Stomach (tissue), 9 donors: Measurements from ENCODE around the gene SFXN5. TPM values are rescaled to one million over a fixed set of nuclear protein-coding genes. Genes with fewer than 3 reads are reported as not detected.

Source experiments
- DNase-seq, 2 donors: peaks; one replicate each; pipeline versions ENCODE4 v3.0.0 to v3.0.0-alpha.2; 2013 to 2019
- H3K27ac ChIP-seq, 5 donors: fragments of 200-600 bp in 4 of 5; sonication (generic) in 4 of 5; one replicate each; pipeline ENCODE4 v1.5.1; 2013 to 2019; ENCODE audit warnings: mild to moderate bottlenecking in 1 of 5, moderate library complexity in 1 of 5
- H3K27me3 ChIP-seq, 3 donors: fragments of 200-600 bp; sonication (generic); one replicate each; pipeline ENCODE4 v1.5.1; 2017 to 2019; ENCODE audit warnings: mixed run types in 1 of 3
- H3K36me3 ChIP-seq, 4 donors: fragments of 200-600 bp; sonication (generic); 1 replicate in 3 of 4; 2 replicates in 1 of 4; pipeline ENCODE4 v1.5.1; 2016 to 2019
- H3K4me1 ChIP-seq, 4 donors: fragments of 200-600 bp; sonication (generic); one replicate each; pipeline ENCODE4 v1.5.1; 2016 to 2019
- H3K4me3 ChIP-seq, 4 donors: fragments of 200-600 bp; sonication (generic) in 3 of 4; one replicate each; pipeline ENCODE4 v1.5.1; 2016 to 2019; ENCODE audit warnings: mild to moderate bottlenecking in 1 of 4
- H3K9me3 ChIP-seq, 4 donors: fragments of 200-600 bp; sonication (generic); one replicate each; pipeline ENCODE4 v1.5.1; 2016 to 2019
- EP300 ChIP-seq: sonication (generic); formaldehyde crosslinking; IDR thresholded peaks from one replicate; pipeline ENCODE4 v1.6.1; 2017; ENCODE audit warnings: antibody characterized with exemption
- POLR2A ChIP-seq, 4 donors: fragments of 450-650 bp; IDR thresholded peaks; one replicate each; pipeline ENCODE4 v1.6.1; 2016; ENCODE audit warnings: antibody characterized with exemption in 4 of 4, control low read depth in 2 of 4, mild to moderate bottlenecking in 1 of 4, moderate library complexity in 1 of 4
- POLR2AphosphoS5 ChIP-seq, 3 donors: sonication (generic); formaldehyde crosslinking; IDR thresholded peaks; one replicate each; pipeline ENCODE4 v1.6.1; 2016; ENCODE audit warnings: antibody characterized with exemption in 3 of 3
- WGBS, 5 donors: extraction: QIAGEN DNeasy Blood & Tissue Kit in 3 of 5; methylation state at CpG; one replicate each; pipeline versions ENCODE4 v1.1.5 to v1.1.7; 2013 to 2018; 5-methylcytosine and 5-hydroxymethylcytosine counted together
- intact Hi-C: fragments of 100-400 bp; cut with DNase I; formaldehyde crosslinking; loops from one replicate; pipeline ENCODE4 v1.15.1; 2023; ENCODE audit warnings: low total_unique reads
- polyA plus RNA-seq, 3 donors: library from polyadenylated mRNA; stranded (reverse); fragments of 200-250 nt; gene quantifications; one replicate each; pipeline ENCODE4 v1.2.3, GENCODE V29; 2013
- total RNA-seq, 5 donors: library from RNA; depleted of rRNA; stranded (reverse); fragments of >200 nt; gene quantifications; one replicate each; pipeline versions ENCODE4 v1.1.0 to v1.2.3, GENCODE V29; 2014 to 2016
- TF ChIP-seq, protein P1 (sequence below), 7 experiments: fragments of 450-650 bp in 4 of 7; fragments of 200-600 bp in 3 of 7; sonication (generic) in 3 of 7; IDR thresholded peaks; one replicate each; pipeline ENCODE4 v1.5.1; 2016 to 2019; ENCODE audit warnings: antibody characterized with exemption in 7 of 7, control low read depth in 2 of 7, mild to moderate bottlenecking in 1 of 7
- donor health status: healthy with polysubstance abuse.
- donor health status: Bipolar disorder and iron deficiency.
- donor health status: healthy.

The SFXN5 gene
- total and polyA plus RNA-seq, 8 donors: 2.7 to 118 (median 17.2) TPM

DNA sequence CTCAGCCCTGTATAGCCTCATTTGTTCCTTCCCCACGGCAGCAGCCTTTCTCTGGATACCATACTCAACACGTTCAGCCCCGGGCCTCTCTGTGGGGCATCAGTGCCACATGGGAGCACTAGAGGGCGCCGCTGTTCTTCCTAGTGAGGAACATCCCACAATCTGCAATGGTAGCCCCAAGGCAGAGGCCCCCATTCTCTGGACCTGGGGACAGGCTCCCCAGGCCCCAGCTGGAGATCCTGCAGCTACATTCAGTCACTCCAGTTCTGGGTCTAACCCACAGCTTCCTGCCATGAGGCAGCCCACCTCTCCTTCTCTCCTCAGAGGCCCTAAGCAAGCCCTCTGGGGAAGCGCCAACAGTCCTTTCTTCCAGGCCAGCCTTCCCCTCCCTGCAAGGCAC lies 14.2 kb upstream of the SFXN5 start:
- no peak for TF ChIP-seq EP300
- no peak for TF ChIP-seq POLR2AphosphoS5 (IDR thresholded peaks at IDR 0.05)
- TF ChIP-seq POLR2A (IDR thresholded peaks at IDR 0.05): no peak
- TF ChIP-seq, protein P1, sequence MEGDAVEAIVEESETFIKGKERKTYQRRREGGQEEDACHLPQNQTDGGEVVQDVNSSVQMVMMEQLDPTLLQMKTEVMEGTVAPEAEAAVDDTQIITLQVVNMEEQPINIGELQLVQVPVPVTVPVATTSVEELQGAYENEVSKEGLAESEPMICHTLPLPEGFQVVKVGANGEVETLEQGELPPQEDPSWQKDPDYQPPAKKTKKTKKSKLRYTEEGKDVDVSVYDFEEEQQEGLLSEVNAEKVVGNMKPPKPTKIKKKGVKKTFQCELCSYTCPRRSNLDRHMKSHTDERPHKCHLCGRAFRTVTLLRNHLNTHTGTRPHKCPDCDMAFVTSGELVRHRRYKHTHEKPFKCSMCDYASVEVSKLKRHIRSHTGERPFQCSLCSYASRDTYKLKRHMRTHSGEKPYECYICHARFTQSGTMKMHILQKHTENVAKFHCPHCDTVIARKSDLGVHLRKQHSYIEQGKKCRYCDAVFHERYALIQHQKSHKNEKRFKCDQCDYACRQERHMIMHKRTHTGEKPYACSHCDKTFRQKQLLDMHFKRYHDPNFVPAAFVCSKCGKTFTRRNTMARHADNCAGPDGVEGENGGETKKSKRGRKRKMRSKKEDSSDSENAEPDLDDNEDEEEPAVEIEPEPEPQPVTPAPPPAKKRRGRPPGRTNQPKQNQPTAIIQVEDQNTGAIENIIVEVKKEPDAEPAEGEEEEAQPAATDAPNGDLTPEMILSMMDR (IDR thresholded peaks at IDR 0.05): peak in 5 of 7 experiments; percentile 62 to 94 (median 89)
- DNase-seq: peak; percentile 91

DNA sequence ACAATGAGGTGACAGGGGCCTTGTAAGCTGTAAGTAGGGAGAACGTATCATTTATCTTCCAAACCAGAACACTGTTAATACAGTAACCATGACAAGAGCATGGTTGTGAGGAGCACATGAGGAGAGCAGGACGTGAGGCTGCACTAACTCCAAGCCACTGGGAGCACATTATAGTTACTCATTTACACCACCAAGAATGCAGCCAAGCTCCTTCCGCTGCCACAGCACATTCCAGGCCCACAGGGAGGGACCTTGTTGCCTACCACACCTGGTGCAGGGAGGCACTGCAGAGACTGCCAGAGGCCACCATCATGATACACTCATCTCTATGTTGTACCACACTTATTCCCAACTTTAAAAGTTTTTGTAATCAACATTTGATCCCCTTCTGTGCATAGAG lies 13.5 kb upstream of the SFXN5 start:
- intact Hi-C loops: loop anchor here (2.0 to 10.0 kb wide), 3 partner anchors 72 to 92 kb away; no protein-coding TSS in a partner anchor
- Histone ChIP-seq H3K36me3 (peaks cover 26 to 71% (median 57%) of the 10 kb centered on the region in 4 donors), H3K4me3 (no peak overlapping the region), H3K4me1 (peaks cover 12 to 32% (median 23%) of the 10 kb centered on the region in 4 donors), H3K9me3 (no peaks in the 10 kb centered on the region), H3K27ac (no peak overlapping the region), H3K27me3 (no peaks in the 10 kb centered on the region)
- WGBS, 5 donors: 75 to 91% (median 85%) methylated on average over 2 to 3 of the region's 3 CpGs
- TF ChIP-seq, protein P1 (IDR thresholded peaks at IDR 0.05): no peak
- no peak for TF ChIP-seq EP300
- TF ChIP-seq POLR2A (IDR thresholded peaks at IDR 0.05): no peak
- TF ChIP-seq POLR2AphosphoS5 (IDR thresholded peaks at IDR 0.05): no peak
- no peak for DNase-seq

More for the DNA sequence above, 14.2 kb upstream of the SFXN5 start:
- Histone ChIP-seq H3K4me1 (peaks cover 13 to 40% (median 28%) of the 10 kb centered on the region in 4 donors), H3K4me3 (no peak overlapping the region), H3K36me3 (peaks cover 19 to 64% (median 50%) of the 10 kb centered on the region in 4 donors), H3K27me3 (no peaks in the 10 kb centered on the region), H3K27ac (no peak overlapping the region), H3K9me3 (no peaks in the 10 kb centered on the region)
- 18 to 27% (median 19%) methylated on average over 4 to 6 of the region's 6 CpGs for WGBS, 5 donors
- intact Hi-C loops: loop anchor here (2.0 to 10.0 kb wide), 3 partner anchors 71 to 92 kb away; no protein-coding TSS in a partner anchor

DNA sequence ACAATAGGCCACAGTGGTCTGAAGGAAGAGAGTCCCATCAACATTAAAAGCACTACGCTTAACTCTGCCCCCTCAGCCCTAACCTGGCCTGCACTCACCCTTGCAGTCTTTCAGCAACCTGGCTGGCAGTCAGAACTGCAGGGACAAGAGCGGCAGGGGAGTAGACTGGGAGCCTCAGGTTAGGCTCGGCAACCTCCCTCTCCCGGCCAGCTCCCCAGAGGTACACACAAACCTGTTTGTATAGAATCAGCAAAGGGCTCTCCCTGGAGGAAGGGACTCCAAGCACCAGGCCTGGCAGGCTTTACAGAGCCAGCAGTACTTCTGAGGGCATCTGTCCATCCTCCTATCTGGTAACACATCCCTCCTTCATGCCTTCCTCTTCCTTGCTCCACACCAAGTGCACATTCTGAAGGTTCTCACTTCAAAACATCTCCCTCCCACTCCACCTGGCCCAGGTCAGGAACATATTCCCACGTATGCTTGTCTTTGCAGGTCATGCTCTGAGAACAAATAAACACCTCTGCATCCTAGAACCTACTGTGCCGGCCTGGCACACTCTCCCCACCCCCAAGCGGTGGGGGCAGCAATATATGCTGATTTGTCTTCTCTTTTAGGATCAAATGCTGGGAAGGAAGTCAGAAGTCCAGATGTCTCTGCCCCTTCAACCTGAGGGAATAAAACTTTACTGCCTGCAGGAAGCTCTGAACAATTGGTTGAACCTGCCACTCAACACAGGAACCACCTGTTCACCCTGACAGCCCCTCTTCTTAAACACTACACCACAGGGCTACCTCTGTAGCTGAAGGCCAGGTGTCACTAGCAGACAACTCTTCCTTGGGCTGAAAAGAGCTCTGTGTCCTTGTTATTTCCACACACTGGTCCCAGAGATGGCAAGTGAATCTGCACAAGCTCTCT lies 12.6 kb upstream of the SFXN5 start:
- intact Hi-C loops: loop anchor here (2.0 to 10.0 kb wide), 2 partner anchors 73 to 89 kb away; no protein-coding TSS in a partner anchor
- TF ChIP-seq, protein P1 (IDR thresholded peaks at IDR 0.05): no peak
- no peak for TF ChIP-seq POLR2AphosphoS5 (IDR thresholded peaks at IDR 0.05)
- TF ChIP-seq EP300: no peak
- no peak for TF ChIP-seq POLR2A (IDR thresholded peaks at IDR 0.05)
- Histone ChIP-seq H3K4me3 (no peak overlapping the region), H3K4me1 (peaks cover 4 to 24% (median 15%) of the 10 kb centered on the region in 4 donors), H3K9me3 (no peaks in the 10 kb centered on the region), H3K27ac (no peak overlapping the region), H3K36me3 (peaks cover 34 to 78% (median 65%) of the 10 kb centered on the region in 4 donors), H3K27me3 (no peaks in the 10 kb centered on the region)
- no peak for DNase-seq
- WGBS, 5 donors: 59 to 73% (median 60%) methylated on average over 4 to 7 of the region's 7 CpGs

DNA sequence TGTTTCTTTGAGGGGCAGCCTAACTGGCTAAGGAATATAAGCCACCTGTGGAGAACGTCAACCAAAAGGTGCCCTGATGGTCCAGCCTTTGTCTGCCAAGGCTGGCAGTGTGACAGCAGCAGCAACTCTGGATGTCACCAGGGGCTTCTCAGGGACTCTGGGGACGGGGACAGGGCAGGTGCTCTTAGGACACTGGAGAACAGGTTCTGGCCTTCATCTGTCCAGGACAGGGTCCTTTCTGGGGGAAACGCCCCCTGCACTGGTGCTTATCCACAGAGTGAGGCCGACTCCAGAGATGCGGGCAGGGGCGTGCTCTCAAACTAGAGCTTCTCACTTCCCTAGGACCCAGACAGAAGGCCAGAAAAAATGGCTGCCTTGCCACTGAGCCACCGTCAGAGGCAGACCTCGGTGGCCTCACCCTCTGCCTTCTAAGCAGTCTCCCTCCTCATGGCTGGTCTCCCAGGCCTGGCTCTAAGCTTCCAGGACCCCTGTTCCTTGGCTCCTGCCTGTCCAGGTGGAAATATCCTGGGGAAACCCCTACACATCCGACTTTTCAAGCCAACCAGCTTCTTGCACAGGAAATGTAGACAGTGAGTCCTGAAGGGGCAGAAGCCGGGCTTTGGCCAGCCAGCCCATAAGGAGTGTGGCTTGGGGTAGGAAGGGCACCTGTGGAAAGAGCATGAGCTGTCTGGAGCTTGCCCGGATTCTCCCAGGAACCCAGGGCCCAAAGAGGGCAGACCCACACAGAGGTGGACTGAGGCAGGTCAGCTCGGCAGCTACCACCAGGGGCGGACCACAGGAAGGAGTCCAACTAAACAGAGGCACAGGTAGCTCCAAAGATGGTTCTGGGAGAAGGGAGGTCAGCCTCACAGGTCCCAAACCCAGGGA lies 11.3 kb upstream of the SFXN5 start:
- H3K27ac ChIP-seq: no peak overlapping the region
- no peaks in the 10 kb centered on the region for H3K9me3 ChIP-seq
- peaks cover 4 to 15% (median 10%) of the 10 kb centered on the region in 4 donors for H3K4me1 ChIP-seq
- intact Hi-C loops: loop anchor here (10.0 kb wide), 1 partner anchor 88 kb away; no protein-coding TSS in a partner anchor
- H3K4me3 ChIP-seq: no peak overlapping the region
- no peaks in the 10 kb centered on the region for H3K27me3 ChIP-seq
- peaks cover 23 to 70% (median 56%) of the 10 kb centered on the region in 4 donors for H3K36me3 ChIP-seq
- DNase-seq: no peak
- TF ChIP-seq EP300: no peak
- TF ChIP-seq POLR2A (IDR thresholded peaks at IDR 0.05): no peak
- TF ChIP-seq, protein P1 (IDR thresholded peaks at IDR 0.05): no peak
- TF ChIP-seq POLR2AphosphoS5 (IDR thresholded peaks at IDR 0.05): no peak
- WGBS, 5 donors: 81 to 89% (median 83%) methylated on average over 8 to 13 of the region's 13 CpGs
